Transverse colon (tissue), 4 donors: ENCODE results near the gene CLDN20. TPM values are rescaled to one million over a fixed set of nuclear protein-coding genes. Genes with fewer than 3 reads are reported as not detected.

Experiments
- DNase-seq: peaks from one replicate; pipeline ENCODE4 v3.0.0-alpha.2; 2019
- H3K27ac ChIP-seq, 4 donors: fragments of 200-600 bp; sonication (generic); 2 replicates each; pipeline ENCODE4 v1.5.1; 2016 to 2018; ENCODE audit warnings: inconsistent platforms in 4 of 4
- H3K27me3 ChIP-seq: fragments of 200-600 bp; sonication (generic); 2 replicates; pipeline ENCODE4 v1.5.1; 2017; ENCODE audit warnings: inconsistent platforms
- H3K36me3 ChIP-seq, 4 donors: fragments of 200-600 bp; sonication (generic); 2 replicates each; pipeline ENCODE4 v1.5.1; 2017 to 2019; ENCODE audit warnings: inconsistent platforms in 4 of 4
- H3K4me1 ChIP-seq, 4 donors: fragments of 200-600 bp; sonication (generic); 2 replicates each; pipeline ENCODE4 v1.5.1; 2017 to 2020; ENCODE audit warnings: inconsistent platforms in 4 of 4
- H3K4me3 ChIP-seq, 4 donors: fragments of 200-600 bp; sonication (generic); 1 replicate in 1 of 4; 2 replicates in 3 of 4; pipeline versions ENCODE4 v1.5.1 to v1.6.1; 2017 to 2019; ENCODE audit warnings: inconsistent platforms in 4 of 4
- H3K9me3 ChIP-seq, 2 donors: fragments of 200-600 bp; sonication (generic); 2 replicates each; pipeline ENCODE4 v1.5.1; 2017 to 2019; ENCODE audit warnings: inconsistent platforms in 2 of 2
- CTCF ChIP-seq, 5 experiments: fragments of 200-600 bp in 3 of 5; fragments of 450-650 bp in 2 of 5; sonication (generic) in 3 of 5; IDR thresholded peaks; 1 replicate in 2 of 5; 2 replicates in 3 of 5; pipeline ENCODE4 v1.5.1; 2016 to 2017; ENCODE audit warnings: antibody characterized with exemption in 5 of 5, inconsistent platforms in 3 of 5, mild to moderate bottlenecking in 2 of 5, moderate library complexity in 1 of 5
- EP300 ChIP-seq: sonication (generic); formaldehyde crosslinking; IDR thresholded peaks from one replicate; pipeline ENCODE4 v1.6.1; 2017; ENCODE audit warnings: antibody characterized with exemption, low read depth
- POLR2A ChIP-seq: fragments of 450-650 bp; IDR thresholded peaks from one replicate; pipeline ENCODE4 v1.6.1; 2016; ENCODE audit warnings: antibody characterized with exemption, mild to moderate bottlenecking, moderate library complexity
- POLR2AphosphoS5 ChIP-seq, 3 donors: sonication (generic); formaldehyde crosslinking; IDR thresholded peaks; one replicate each; pipeline ENCODE4 v1.6.1; 2016; ENCODE audit warnings: antibody characterized with exemption in 3 of 3
- WGBS, 2 donors: methylation state at CpG; one replicate each; pipeline ENCODE4 v1.1.5; 2018; ENCODE audit warnings: low coverage in 1 of 2; 5-methylcytosine and 5-hydroxymethylcytosine counted together
- in situ Hi-C, 4 donors: fragments of 200-750 bp; cut with MboI; loops; one replicate each; pipeline versions ENCODE4 v1.15.0 to v1.15.1; 2017; ENCODE audit warnings: low sequenced_read_pairs in 3 of 4, low pct_ligation_motif_present in 1 of 4, low pct_unique_long_range_greater_than_20kb in 1 of 4
- intact Hi-C: fragments of 100-400 bp; cut with DNase I; formaldehyde crosslinking; loops from one replicate; pipeline ENCODE4 v1.15.1; 2023; ENCODE audit warnings: low total_unique reads
- total RNA-seq, 4 donors: library from RNA; depleted of rRNA; stranded (reverse); fragments of >200 nt; gene quantifications; one replicate each; pipeline ENCODE4 v1.1.0, GENCODE V29; 2016

The CLDN20 gene
- total RNA-seq, 4 donors from 2014 or later, result not detected

GRCh38 chr6:155237613-155238012, 26.2 kb upstream of the CLDN20 start:
- whole genome bisulfite sequencing, 2 donors, result 88% methylated on average over 1 of the region's 1 CpG; no CpG with 5 or more reads in 1 of the 2 donors
- Histone ChIP-seq H3K9me3 (no peaks in the 10 kb centered on the region), H3K27me3 (no peaks in the 10 kb centered on the region), H3K27ac (no peak overlapping the region), H3K4me1 (peaks cover 0 to 4% (median 0%) of the 10 kb centered on the region in 4 donors), H3K36me3 (no peaks in the 10 kb centered on the region), H3K4me3 (no peak overlapping the region)
- intact Hi-C loops, result no loop called here
- in situ Hi-C loops, result no loop called here
- no peak for TF ChIP-seq CTCF (IDR thresholded peaks at IDR 0.05)
- no peak for TF ChIP-seq POLR2A
- no peak for TF ChIP-seq EP300
- TF ChIP-seq POLR2AphosphoS5 (IDR thresholded peaks at IDR 0.05), result no peak
- DNase-seq, result no peak

- 80 to 91% methylated on average over 1 to 19 of the region's 19 CpGs for WGBS, 2 donors
- TF ChIP-seq CTCF (IDR thresholded peaks at IDR 0.05) (no peak), POLR2A (no peak), POLR2AphosphoS5 (IDR thresholded peaks at IDR 0.05) (no peak), EP300 (no peak)
- H3K4me3 ChIP-seq, result no peak overlapping the region
- H3K27ac ChIP-seq, result peak overlapping the region in 1 of 4 donors; percentile 65
- in situ Hi-C loops, result loop anchor here in 3 of 4 donors (10.0 kb wide), 3 partner anchors 56 to 316 kb away; no protein-coding TSS in a partner anchor
- no peaks in the 10 kb centered on the region for H3K4me1 ChIP-seq
- H3K9me3 ChIP-seq, result no peaks in the 10 kb centered on the region
- intact Hi-C loops, result loop anchor here (10.0 kb wide), 1 partner anchor 316 kb away; no protein-coding TSS in a partner anchor
- no peaks in the 10 kb centered on the region for H3K27me3 ChIP-seq
- DNase-seq, result no peak
- no peaks in the 10 kb centered on the region for H3K36me3 ChIP-seq
These were observed 22.8 kb upstream of the CLDN20 start for GRCh38 chr6:155240905-155241600.

- Histone ChIP-seq H3K4me1 (no peaks in the 10 kb centered on the region), H3K9me3 (no peaks in the 10 kb centered on the region), H3K4me3 (no peak overlapping the region), H3K36me3 (no peaks in the 10 kb centered on the region), H3K27me3 (no peaks in the 10 kb centered on the region), H3K27ac (peak overlapping the region in 1 of 4 donors; percentile 65)
- intact Hi-C loops, result loop anchor here (10.0 kb wide), 1 partner anchor 317 kb away; no protein-coding TSS in a partner anchor
- no peak for TF ChIP-seq POLR2A
- TF ChIP-seq POLR2AphosphoS5 (IDR thresholded peaks at IDR 0.05), result no peak
- no peak for TF ChIP-seq EP300
- no peak for TF ChIP-seq CTCF (IDR thresholded peaks at IDR 0.05)
- 80 to 87% methylated on average over 2 to 8 of the region's 8 CpGs for WGBS, 2 donors
- no peak for DNase-seq
- in situ Hi-C loops, result loop anchor here in 3 of 4 donors (10.0 kb wide), 3 partner anchors 57 to 317 kb away; no protein-coding TSS in a partner anchor
These were observed 21.8 kb upstream of the CLDN20 start for GRCh38 chr6:155241966-155242365.

- WGBS, 2 donors, result 85 to 95% methylated on average over 4 of the region's 4 CpGs
- H3K36me3 ChIP-seq, result no peaks in the 10 kb centered on the region
- in situ Hi-C loops, result loop anchor here in 3 of 4 donors (10.0 kb wide), 3 partner anchors 60 to 320 kb away; no protein-coding TSS in a partner anchor
These were observed 19.4 kb upstream of the CLDN20 start for GRCh38 chr6:155244434-155244833.

More at GRCh38 chr6:155244434-155244833, 19.4 kb upstream of the CLDN20 start:
- Histone ChIP-seq H3K4me1 (no peaks in the 10 kb centered on the region), H3K4me3 (no peak overlapping the region), H3K9me3 (no peaks in the 10 kb centered on the region), H3K27ac (peak overlapping the region in 1 of 4 donors; percentile 65), H3K27me3 (no peaks in the 10 kb centered on the region)
- no peak for TF ChIP-seq CTCF (IDR thresholded peaks at IDR 0.05)
- TF ChIP-seq EP300, result no peak
- no peak for TF ChIP-seq POLR2A
- no peak for TF ChIP-seq POLR2AphosphoS5 (IDR thresholded peaks at IDR 0.05)
- DNase-seq, result no peak
- intact Hi-C loops, result loop anchor here (10.0 kb wide), 1 partner anchor 320 kb away; no protein-coding TSS in a partner anchor
